ENCODE results near the gene UHRF1.

DNA sequence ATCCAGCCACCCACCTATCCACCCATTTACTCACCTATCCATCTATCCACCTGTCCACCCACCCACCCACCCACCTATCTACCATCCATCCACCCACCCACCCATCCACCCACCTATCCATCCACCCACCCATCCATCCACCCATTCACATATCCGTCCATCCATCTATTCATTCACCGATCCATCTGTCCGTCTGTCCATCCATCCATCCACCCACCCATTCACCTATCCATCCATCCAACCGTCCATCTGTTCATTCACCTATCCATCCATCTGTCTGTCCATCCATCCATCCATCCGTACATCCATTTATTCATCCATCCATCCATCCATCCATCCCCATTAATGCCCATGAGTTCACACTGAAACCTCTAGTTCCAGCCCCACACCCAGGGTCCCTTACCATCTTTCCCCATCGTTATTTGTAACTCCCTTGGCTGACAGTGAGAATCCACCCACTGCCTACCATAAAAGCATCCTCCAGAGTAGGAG lies 90.9 kb downstream of the UHRF1 start:
- TF ChIP-seq, protein P1, sequence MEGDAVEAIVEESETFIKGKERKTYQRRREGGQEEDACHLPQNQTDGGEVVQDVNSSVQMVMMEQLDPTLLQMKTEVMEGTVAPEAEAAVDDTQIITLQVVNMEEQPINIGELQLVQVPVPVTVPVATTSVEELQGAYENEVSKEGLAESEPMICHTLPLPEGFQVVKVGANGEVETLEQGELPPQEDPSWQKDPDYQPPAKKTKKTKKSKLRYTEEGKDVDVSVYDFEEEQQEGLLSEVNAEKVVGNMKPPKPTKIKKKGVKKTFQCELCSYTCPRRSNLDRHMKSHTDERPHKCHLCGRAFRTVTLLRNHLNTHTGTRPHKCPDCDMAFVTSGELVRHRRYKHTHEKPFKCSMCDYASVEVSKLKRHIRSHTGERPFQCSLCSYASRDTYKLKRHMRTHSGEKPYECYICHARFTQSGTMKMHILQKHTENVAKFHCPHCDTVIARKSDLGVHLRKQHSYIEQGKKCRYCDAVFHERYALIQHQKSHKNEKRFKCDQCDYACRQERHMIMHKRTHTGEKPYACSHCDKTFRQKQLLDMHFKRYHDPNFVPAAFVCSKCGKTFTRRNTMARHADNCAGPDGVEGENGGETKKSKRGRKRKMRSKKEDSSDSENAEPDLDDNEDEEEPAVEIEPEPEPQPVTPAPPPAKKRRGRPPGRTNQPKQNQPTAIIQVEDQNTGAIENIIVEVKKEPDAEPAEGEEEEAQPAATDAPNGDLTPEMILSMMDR (IDR thresholded peaks at IDR 0.05) = no peak
- TF ChIP-seq POLR2AphosphoS5 (IDR thresholded peaks at IDR 0.05; ENCODE audit: low read depth, low read length) (no peak), TCF7L2 (IDR thresholded peaks at IDR 0.05; ENCODE audit: low read depth, low read length) (no peak), SIN3A (IDR thresholded peaks at IDR 0.05; ENCODE audit: borderline replicate concordance, insufficient read depth, low read depth, low read length) (no peak)
- TF ChIP-seq, protein P2, sequence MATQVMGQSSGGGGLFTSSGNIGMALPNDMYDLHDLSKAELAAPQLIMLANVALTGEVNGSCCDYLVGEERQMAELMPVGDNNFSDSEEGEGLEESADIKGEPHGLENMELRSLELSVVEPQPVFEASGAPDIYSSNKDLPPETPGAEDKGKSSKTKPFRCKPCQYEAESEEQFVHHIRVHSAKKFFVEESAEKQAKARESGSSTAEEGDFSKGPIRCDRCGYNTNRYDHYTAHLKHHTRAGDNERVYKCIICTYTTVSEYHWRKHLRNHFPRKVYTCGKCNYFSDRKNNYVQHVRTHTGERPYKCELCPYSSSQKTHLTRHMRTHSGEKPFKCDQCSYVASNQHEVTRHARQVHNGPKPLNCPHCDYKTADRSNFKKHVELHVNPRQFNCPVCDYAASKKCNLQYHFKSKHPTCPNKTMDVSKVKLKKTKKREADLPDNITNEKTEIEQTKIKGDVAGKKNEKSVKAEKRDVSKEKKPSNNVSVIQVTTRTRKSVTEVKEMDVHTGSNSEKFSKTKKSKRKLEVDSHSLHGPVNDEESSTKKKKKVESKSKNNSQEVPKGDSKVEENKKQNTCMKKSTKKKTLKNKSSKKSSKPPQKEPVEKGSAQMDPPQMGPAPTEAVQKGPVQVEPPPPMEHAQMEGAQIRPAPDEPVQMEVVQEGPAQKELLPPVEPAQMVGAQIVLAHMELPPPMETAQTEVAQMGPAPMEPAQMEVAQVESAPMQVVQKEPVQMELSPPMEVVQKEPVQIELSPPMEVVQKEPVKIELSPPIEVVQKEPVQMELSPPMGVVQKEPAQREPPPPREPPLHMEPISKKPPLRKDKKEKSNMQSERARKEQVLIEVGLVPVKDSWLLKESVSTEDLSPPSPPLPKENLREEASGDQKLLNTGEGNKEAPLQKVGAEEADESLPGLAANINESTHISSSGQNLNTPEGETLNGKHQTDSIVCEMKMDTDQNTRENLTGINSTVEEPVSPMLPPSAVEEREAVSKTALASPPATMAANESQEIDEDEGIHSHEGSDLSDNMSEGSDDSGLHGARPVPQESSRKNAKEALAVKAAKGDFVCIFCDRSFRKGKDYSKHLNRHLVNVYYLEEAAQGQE (IDR thresholded peaks at IDR 0.05; ENCODE audit: insufficient read depth in 1 of 2, low read depth in 2 of 2, low read length in 1 of 2) = no peak
